LNCaP clone FGC (cell line): ENCODE data around the gene ADAD2.

Source experiments
- DNase-seq: peaks from one replicate; pipeline ENCODE4 v3.0.0-alpha.2; 2011; ENCODE audit warnings: low read depth
- H3K4me3 ChIP-seq: 2 replicates; pipeline ENCODE4 v1.5.1; 2011; ENCODE audit warnings: mild to moderate bottlenecking, low read depth, low read length, control low read depth
- CTCF ChIP-seq: IDR thresholded peaks from 2 replicates; pipeline ENCODE4 v1.5.1; 2012; ENCODE audit warnings: mild to moderate bottlenecking; ENCODE audit not compliant: control insufficient read depth, insufficient read depth; ENCODE audit errors: extremely low read depth

The ADAD2 gene

GRCh38 chr16:84186685-84187437 is 4.1 kb upstream of the ADAD2 start, which contains the start of gene TAF1C:
TSS of gene TAF1C (minus strand) at chr16:84187057. CDS start at chr16:84184988, 2,069 bp downstream.
- DNase-seq, result peak; percentile 75
- peak; percentile 93 for TF ChIP-seq CTCF

DNA sequence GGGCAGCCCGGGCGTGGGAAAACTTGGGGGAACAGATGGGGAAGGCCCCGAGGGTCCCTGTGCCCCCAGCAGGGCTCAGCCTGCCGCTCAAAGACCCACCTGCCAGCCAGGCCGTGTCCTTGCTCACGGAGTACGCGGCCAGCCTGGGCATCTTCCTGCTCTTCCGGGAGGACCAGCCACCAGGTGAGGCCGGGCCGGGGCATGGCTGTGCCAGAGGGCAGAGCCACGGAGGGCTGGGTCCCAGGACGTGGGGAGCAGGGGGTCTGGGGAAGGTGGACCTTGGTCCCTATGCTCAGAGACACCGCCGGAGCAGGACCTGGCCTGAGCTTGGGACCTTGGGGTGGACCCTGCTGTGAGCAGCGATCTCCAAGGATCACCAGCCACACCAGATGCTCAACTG is 509 bp downstream of the ADAD2 start:
- no peak overlapping the region for H3K4me3 ChIP-seq
- TF ChIP-seq CTCF, result no peak
- DNase-seq, result no peak

More at GRCh38 chr16:84186685-84187437, 4.1 kb upstream of the ADAD2 start, which contains the start of gene TAF1C:
- H3K4me3 ChIP-seq, result peak within 1 kb of the TSS; percentile 100

GRCh38 chr16:84193480-84193879 is 2.5 kb downstream of the ADAD2 start:
- DNase-seq, result no peak
- no peak for TF ChIP-seq CTCF
- H3K4me3 ChIP-seq, result no peak overlapping the region

- no peak for DNase-seq
- no peak overlapping the region for H3K4me3 ChIP-seq
- TF ChIP-seq CTCF, result no peak
Observed at GRCh38 chr16:84194018-84194417, 3.1 kb downstream of the ADAD2 start.

- TF ChIP-seq CTCF, result no peak
- H3K4me3 ChIP-seq, result no peak overlapping the region
- no peak for DNase-seq
Observed at GRCh38 chr16:84194470-84195200, 3.7 kb downstream of the ADAD2 start.

DNA sequence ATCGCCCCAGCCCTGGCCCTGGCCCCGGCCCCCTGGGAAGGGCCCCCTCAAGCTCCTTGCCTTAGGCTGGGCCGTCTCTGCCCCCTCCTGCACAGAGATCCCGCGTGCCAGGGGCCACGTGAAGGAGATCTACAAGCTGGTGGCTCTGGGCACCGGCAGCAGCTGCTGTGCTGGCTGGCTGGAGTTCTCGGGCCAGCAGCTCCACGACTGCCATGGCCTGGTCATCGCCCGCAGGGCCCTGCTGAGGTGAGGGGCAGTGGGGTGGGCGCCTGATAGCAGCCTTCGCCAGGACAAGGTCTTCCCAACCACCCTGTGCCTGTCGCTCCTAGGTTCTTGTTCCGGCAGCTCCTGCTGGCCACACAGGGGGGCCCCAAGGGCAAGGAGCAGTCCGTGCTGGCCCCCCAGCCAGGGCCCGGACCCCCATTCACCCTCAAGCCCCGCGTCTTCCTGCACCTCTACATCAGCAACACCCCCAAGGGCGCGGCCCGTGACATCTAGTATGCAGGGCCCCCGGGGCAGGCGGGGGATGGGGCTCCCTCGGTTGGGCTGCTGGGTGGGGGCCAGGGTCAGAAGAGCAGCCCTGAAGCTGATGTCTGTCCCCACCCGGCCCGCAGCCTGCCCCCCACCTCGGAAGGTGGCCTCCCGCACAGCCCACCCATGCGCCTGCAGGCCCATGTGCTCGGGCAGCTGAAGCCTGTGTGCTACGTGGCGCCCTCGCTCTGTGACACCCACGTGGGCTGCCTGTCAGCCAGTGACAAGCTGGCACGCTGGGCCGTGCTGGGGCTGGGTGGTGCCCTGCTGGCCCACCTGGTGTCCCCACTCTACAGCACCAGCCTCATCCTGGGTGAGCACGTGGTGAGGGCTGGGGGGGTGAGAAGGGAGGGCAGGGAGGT is 4.5 kb downstream of the ADAD2 start:
- DNase-seq, result no peak
- TF ChIP-seq CTCF, result no peak
- no peak overlapping the region for H3K4me3 ChIP-seq
